Effector CD8-positive, alpha-beta T cell (primary cell): ENCODE data around the gene RSPO1.

ENCODE experiments used
- DNase-seq: peaks from one replicate; lab custom pipeline; 2025; lab: John Stamatoyannopoulos, UW

Gene RSPO1

DNA sequence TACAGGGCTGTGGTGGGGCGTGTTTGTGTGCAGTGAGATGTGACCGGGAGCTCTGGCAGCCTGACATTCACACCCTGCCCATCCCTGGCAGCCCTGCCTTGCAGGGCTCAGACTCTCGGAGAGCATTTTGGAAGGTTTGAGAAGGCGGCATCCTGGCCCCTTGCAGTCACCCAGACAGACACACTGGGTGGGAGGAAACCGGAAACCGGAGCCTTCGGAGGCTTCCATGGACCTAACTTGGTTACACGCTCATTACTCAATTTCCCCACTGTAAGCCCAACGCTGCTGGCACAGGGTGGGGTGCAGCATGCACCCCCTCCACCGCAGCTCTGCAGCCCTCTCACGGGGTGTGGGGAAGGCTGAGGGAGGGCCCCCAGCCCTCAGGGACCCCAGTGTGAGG, 22.2 kb upstream of the RSPO1 start:
- no peak for DNase-seq

DNA sequence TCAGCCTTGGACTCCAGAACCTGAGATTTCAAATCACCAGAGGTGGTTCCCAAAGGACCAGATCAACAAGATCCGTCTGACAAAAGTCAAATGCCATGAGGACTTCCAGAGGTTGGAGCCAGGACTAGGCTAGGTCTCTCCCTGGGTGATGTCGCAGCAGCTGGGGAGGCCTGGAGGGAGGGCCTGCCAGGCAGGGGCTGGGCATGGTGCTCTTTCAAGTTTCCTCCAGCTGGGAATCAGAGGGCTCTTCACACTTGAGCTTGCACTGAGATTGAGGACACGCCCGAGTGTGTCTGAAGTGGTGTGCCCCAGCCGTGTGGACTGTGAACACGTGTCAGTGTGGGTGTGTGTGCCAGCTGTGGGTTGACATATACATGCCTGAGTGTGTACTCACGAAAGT, 21.3 kb upstream of the RSPO1 start:
- DNase-seq = no peak

DNA sequence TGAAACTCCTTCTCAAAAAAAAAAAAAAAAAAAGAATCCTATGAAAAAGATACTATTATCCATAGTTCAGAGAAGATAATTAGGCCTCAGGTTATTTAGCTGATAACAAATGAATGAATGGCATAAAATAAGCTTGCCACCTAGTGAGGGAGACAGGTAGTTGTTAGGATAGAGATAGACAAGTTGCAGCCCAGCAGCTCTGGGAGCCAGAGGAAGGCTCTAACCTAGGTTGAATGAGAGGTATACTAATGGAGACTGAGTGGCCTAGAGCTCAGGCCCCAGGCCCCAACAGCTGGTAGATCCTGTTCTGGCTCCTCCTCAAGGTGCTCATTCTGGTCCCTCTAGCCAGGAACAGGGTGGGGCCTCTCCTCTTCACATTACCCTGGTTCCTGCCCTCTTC, 20.6 kb upstream of the RSPO1 start:
- DNase-seq = no peak

DNA sequence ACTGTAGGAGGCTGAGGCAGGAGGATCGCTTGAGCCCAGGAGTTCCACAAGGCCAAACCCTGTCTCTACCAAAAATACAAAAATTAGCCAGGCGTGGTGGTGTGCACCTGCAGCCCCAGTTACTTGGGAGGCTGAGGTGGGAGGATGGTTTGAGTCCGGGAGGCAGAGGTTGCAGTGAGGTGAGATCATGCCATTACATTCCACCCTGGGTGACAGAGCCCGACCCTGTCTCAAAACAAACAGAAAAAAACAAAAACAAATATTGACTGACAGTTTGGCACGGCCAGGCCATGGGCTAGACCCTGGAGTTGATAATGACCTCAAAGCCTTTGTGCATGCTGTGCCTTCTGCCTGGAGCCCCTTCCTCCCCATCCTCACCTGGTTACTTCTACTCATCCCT, 19.2 kb upstream of the RSPO1 start:
- DNase-seq = no peak

DNA sequence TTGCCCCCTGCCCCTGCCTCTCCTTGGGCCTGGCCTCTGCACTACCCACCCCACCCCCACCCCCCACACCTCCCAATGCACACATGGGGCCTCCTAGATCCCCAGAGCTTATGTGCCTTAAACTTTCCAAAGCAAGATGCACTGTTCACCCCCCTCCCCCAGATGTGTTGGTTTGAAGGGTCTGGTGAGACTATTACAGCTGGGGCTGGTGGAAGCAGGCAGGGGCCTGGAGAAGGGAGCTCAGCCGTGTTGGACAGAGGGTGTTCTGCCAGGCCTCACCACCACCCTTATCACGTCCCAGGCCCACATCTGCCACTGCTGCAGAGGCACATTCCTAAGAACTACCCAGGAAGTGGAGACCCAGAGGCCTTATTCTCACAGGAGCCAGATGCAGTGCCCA, 18.3 kb upstream of the RSPO1 start:
- no peak for DNase-seq

DNA sequence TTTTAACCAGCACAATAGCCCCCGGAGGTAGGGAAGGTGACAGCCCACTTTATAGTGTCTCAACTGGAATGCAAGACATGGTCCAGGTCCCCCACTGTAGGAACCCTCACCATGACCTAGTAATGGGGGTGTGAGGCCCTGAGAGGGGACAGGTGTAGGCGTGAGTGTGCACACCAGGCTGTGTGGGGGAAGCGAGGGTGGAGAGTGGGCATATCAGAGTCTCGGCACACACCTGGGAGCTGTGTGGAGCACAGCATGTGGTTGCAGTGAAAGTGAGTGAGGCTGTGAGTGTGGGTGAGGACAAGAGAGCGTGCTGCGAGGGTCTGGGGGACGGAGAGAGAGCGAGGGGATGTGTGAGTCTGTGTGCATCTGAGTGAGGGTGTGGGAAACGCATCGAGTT, 17.1 kb upstream of the RSPO1 start:
- DNase-seq = no peak

DNA sequence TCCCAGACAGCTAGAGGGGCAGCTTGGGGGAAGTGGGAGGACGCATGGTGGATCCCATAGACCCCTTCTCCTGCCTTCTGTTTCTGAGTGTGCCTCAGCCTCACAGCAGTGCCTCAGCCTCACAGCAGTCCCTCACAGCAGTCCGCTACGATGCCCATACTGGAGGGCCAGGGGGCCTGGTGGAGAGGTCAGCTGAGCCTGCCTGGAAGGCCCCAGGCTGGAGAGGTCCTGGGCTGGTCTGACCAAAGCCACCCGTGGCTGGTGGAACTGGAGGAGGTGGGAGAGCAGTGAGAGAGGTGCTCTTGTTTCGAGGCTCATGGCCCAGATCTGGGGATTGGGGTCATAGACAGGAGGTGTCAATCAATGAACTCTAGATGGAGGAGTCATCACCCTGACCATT, 16.0 kb upstream of the RSPO1 start:
- no peak for DNase-seq

DNA sequence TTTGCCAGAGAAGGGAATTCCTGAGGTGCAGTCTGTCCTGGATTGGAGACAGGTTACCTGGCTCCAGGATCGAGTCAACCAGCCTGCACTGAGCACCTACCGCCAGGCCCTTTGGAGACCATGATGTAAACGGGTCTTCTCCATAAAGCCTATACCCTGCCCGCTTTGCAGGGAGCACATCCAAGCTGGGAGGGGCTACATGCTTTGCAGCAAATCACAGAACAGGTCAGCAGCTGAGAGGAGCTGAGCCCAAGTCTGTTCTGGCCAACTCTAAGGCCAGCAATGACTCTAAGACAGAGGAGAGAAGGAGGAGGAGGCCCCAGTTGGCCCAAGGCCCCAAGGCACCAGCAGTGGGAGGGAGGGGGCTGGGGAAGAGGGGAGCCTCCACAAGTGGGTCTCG, 15.5 kb upstream of the RSPO1 start:
- no peak for DNase-seq

DNA sequence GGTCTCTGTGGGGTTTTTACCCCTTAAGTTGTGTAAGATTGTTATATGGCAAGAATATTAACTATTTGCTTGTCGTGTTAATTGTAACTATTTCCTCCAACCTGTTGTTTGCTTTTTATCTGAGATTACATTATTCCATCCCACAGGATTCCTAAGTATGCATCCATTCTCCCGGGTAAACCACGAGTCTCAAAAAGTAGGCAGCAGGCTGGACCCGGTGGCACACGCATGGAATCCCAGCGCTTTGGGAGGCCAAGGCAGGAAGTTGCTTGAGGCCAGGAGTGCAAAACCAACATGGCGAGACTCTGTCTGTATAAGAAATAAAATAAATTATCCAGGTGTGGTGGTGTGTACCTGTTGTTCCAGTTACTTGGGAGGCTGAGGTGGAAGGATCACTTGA, 12.6 kb upstream of the RSPO1 start:
- no peak for DNase-seq

DNA sequence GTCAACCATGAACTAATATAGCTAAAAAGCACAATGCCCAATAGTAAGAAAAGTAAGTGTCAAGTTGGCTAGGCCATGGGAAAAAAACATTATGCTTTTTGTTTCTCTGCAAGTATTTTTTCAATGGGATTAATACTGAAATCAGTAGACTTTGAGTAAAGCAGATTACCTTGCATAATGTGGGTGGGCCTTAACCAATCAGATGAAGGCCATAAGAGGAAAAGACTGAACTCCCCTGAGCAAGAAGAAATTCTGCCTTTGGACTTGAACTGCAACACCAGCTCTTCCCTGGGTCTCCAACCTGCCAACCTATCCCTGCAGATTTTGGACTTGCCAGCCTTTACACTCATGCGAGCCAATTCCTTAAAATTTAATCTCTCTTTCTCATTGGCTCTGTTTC, 6.4 kb upstream of the RSPO1 start:
- no peak for DNase-seq

DNA sequence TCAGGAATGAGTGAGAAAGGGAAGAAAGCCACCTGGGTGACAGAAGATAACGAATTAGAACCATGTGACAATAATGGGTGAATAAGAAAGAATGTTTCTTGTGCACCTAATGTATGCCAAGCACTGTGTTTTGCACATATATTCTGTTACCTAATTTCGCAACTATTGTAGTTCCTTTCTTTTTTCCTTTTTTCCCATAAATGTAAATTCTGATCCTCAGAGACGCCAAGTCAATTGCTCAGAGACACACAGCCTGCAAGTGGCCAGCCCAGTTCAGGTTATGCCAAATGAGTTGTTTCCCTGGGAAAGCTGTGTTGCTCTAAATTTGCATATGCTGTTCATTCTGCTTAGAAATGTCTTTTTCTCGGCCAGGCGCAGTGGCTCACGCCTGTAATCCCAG, 1.7 kb upstream of the RSPO1 start:
- no peak for DNase-seq

DNA sequence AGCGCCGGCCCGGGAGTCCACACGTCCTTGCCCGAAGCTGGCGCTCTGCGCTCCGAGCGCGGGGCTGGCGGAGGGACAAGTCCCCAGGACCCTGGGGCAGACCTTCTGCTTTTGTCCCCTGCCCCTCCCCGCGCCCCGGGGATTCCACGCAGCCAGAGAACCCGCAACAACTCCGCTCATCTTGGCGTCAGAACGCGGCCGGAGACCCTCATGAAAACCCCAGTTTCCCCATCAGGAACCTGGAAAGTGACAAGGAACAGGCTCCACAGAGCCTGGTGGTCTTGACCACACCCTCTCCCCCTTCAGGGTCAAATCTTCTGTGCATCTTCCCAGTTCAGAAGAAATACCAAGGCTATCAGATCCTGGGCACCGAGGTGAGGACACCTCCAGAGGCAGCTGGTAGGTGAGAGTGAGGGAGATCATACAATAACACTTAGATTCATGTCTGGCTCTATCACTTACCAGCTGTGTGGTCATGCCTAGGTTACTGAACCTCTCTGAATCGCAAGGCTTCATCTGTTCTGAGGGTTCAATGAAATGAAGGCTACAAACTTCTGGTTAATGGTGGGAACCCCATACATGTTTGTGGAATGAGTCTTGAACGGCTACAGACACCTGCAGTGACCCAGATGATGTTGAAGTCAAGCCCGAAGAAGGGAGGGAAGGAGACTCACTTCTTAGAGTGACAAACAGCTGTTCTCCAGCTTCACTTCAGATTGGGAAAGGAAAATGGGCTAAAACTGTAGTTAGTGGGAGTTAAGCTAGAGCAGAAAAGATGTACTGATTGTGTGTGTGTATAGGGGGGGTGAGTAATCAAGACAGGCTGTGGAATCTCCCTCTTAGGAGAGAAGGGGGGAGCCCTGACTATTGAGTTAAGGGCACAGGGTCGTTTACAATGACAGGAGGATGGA, 555 bp upstream of the RSPO1 start:
- DNase-seq = no peak

DNA sequence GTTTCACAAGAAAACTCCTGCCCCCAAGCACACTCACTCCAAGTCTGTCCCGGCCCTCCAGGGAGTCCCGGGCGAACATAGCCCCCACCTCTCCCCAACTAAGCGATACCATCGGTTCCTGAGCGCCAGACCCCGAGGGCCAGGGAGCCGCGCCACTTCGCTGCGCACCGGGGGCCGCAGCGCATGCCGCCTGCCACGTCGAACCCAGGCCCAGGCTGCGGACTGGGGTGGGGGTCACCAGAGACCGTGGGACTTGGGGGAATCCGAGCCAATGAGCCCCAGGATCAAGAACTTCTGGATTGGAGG, 801 bp downstream of the RSPO1 start:
- DNase-seq = no peak

DNA sequence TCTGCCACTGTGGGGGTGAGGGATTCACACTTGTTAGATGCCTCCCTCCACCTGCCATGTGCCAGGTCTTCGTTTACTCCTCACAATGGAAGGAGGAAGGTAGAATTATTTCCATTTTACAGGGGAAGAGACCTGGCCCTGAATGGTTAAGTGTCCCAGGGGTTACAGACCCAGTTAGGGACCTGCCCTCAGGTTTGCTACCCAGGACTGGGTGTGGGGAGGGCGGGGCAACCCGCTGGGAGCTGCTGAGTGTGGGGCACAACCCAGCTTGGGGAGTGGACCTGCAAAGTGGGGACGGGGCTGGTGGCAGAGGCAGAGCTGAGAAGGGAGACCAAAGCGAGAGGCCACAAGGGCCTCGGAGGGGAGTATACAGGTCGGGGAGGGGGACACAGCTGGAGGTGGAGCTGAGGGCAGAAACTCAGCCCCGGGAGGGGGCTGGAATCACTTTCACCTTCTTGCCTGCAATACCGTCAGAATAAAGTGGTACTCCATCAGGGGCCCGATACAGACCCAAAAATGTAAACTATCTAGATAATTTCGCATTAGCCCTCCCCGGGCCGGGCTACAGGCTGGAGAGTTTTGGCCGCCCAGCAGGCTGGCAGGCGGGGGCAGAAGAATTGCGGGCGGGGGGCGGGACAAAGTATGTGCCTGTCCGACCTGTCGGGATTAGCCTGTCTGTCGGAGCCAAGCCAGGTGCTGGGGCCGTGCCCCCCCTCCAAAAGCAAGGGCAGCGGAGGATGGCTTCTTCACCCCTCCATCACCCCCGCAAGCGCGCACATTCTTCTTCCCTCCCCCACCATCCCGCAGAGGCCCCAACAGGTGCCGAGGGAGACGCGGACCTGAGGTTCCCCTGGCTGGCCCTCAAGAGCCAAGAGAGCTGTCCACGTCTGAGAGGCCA, 1.4 kb downstream of the RSPO1 start:
- DNase-seq = no peak

DNA sequence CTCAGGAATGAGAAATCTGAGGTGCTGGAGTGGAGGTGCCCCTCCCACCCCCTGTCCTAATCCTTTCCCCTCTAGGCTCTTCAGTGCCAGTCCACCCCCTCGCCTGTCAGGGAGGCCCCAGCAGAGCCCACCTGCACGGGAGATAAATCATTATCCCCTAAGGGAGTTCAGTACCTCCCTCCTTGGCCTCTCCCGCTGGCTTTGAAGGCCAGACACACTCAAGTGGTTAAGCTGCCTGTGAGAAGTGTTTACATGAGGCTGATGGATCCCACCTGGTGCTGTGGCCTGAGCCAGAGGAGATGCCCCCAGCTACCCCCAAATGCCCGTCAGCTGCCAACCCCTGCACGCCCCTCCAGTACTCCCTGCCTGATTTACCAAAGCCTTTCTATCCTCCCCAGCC, 3.7 kb downstream of the RSPO1 start:
- no peak for DNase-seq

DNA sequence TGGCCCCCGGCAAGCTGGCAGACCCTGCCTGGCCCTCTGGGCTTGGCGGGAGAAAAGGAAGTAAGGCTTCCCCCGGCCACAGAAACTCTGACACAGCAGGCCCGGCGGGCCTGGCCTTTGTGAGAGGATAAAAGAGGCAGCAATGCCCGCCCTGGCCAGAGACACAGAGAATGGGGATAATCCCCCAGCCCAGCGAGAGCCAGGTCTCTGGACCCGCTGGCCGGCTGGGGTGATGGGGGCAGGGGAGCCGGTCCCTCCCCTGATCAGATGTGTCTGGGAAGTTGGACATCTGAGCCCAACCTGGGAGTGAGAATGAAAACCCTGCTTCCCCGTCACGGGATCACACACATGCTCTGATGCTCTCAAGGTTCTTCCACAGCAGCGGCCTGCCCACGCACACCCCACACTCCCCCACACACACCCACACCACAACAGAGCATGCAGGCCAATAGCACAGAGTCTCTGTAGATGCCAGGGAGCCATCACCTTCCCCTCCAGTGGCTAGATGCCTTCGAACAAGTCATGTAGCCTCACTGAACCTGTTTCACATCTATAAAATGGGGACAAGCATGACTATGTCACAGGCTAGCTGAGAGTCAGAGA, 4.2 kb downstream of the RSPO1 start:
- no peak for DNase-seq

DNA sequence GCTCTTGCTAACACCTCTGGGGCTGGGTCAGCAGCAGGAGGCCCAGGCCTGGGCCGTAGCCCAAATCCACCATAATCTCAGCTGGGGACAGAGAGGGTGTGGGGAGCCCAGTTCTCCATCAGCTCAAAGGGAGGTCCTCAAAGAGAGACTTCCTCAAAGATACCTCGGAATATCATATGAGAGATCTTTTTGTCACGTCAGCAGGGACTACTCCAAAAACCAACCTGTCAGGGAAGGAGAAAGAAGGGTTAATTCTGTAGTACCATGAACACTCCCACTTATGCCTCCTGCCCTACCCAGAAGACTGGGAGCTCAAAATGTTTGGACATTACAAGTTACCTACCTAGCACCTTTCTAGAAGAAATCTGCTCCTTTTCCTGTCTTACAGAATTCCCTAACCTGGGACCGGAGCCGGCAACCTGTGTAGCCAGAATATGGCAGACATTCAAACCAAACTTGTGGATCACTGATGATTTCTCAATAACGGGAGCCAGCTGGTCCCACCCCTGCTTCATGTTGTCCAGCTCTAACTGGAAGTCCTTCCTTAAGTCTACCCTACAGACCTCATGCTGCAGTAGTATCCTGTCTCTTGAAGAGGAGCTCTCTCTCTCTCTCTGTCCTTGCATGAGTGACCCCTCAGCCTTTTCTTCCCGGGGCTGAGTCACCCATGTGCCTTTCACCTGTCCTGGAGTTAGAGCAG, 4.8 kb downstream of the RSPO1 start:
- no peak for DNase-seq

DNA sequence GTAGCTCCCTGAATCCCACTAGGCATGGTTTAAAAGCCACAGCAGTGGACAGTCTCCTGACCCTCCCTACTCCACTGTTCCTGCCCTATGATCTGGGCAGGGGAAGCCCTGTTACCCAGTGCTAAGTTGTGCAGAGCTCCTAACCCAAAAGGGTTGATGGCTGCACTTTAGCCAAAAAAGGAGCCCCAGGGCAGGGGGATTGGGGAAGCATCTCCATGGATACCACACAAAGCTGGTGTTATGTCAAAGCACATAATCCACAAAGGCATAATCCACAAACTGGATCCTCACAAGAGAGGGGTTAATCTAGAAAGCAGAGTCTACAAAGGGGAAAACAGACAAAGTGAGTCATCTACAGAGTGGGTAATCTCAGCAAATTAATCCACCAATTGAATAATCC, 5.7 kb downstream of the RSPO1 start:
- no peak for DNase-seq

DNA sequence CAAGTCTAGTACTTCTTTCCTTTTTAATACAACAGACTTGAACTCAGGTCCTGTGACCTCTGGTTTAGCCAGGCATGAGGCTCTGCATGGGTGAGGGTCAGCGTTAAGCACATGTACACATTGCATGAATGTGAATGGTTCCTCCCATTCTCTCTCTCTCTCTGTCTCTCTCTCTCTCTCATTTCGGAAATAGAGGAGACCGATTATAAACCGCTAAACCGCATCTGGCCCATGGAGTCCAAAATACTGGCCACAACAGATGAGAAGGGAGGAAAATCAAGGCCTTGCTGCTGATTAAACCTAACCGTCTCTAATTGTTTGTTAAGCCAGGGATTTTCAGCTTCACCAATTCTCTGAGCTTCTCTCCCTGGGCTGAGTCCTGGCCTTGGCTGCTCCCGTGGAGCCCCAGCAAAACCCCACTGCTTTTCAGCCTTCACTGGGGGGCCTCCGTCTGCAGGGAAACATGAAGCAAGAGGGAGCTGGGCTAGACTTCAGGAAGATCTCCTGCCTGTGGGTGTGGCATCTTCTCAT, 6.6 kb downstream of the RSPO1 start:
- DNase-seq = no peak

DNA sequence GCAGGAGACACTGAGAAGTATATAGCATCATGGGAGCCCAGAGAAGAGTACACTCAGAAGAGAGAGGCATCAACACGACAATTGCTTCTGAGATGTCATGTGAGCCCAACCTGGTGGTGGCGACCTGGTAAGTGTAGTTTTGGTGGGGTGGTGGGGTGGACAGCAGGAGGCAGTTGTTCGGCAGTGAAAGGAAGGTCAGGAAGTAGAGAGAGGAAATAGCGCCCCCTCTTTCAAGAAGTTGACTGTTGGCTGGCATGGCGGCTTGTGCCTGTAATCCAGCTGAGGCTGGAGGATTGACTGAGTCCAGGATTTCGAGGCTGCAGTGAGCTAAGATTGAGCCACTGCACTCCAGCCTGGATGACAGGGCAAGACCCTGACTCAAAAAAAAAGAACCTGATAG, 12.6 kb downstream of the RSPO1 start:
- DNase-seq = no peak

DNA sequence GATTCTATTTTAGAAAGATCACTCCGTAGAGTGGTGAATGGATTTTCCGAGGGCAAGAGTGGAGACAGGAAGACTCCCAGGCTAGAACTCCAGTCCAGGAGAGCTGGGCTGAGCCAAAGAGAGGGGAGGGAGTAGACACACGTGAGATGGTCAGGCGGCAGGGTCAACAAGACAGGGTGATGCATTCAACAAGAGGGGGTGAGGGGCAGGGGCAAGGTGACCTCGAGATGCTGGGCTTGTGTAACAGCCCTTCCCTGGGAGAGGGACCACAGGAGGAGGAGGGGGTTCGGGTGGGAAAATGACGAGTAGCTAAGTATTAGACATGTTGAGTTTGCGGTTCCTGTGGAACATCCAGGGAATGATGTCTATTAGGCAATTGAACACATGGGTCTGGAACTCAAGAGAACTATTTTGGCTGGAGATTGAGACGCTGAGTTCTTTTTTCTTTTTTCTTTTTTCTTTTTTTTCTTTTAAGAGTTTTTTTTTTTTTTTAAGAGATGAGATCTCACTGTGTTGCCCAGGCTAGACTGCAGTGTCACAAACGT, 13.3 kb downstream of the RSPO1 start:
- no peak for DNase-seq

DNA sequence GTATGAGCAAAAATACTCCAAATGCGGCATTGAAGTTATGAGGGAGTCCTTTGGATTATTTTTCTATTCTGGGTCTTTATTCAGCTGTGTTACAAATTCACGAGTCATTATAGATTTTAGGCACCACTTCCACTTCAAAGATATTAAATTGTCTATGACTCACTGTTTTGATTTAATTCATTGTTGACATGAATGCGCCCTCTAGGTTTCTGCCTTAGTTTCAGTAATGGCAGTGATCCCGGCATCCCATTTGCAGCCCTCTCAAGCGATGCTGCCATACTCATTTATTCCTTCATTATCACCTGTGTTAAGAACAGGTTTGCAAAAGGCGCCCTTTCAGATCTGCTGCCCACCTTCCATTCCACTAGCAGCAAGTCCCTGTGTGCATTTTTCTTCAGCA, 14.0 kb downstream of the RSPO1 start:
- DNase-seq = no peak
